Bronchial epithelial cell (primary cell): ENCODE data around the gene TMEM255A. TPM values are rescaled to one million over a fixed set of nuclear protein-coding genes. Genes with fewer than 3 reads are reported as not detected.
A peak's percentile ranks its signal among the peaks of the same experiment; 100 is the strongest.

ENCODE experiments used
- DNase-seq: peaks from one replicate; pipeline ENCODE4 v3.0.0-alpha.2; 2010; ENCODE audit warnings: low read depth
- FAIRE-seq: peaks from 2 replicates; lab custom pipeline; 2011; peaks lifted over from hg19 to GRCh38; lab: Jason Lieb, UNC
- H3K27me3 ChIP-seq: 2 replicates; pipeline ENCODE4 v1.5.1; 2011; ENCODE audit warnings: low read length; ENCODE audit not compliant: control insufficient read depth, insufficient read depth
- H3K36me3 ChIP-seq: 2 replicates; pipeline ENCODE4 v1.5.1; 2011; ENCODE audit warnings: low read length; ENCODE audit not compliant: control insufficient read depth, insufficient read depth
- H3K4me3 ChIP-seq: 2 replicates; pipeline ENCODE4 v1.5.1; 2011; ENCODE audit warnings: mild to moderate bottlenecking, low read depth, low read length, control low read depth
- CTCF ChIP-seq: IDR thresholded peaks from 2 replicates; pipeline ENCODE4 v1.5.1; 2011; ENCODE audit warnings: mild to moderate bottlenecking, moderate library complexity, low read length, control low read depth, inconsistent platforms; ENCODE audit not compliant: insufficient read depth, severe bottlenecking
- total RNA-seq: library from RNA; depleted of rRNA; stranded (reverse); fragments of >200 nt; gene quantifications from 2 replicates; pipeline ENCODE4 v1.2.1, GENCODE V29; 2014

TMEM255A gene
- total RNA-seq, 1 donor from 2014 or later: not detected

- Histone ChIP-seq H3K27me3 (no peaks in the 10 kb centered on the region), H3K36me3 (no peaks in the 10 kb centered on the region), H3K4me3 (no peak overlapping the region)
- no peak for TF ChIP-seq CTCF
- DNase-seq (no peak), FAIRE-seq (no peak)
These were observed 10.4 kb upstream of the TMEM255A start for GRCh38 chrX:120321520-120322281.

GRCh38 chrX:120318411-120318810 is 7.2 kb upstream of the TMEM255A start:
- H3K36me3 ChIP-seq: no peaks in the 10 kb centered on the region
- H3K4me3 ChIP-seq: no peak overlapping the region
- FAIRE-seq (no peak), DNase-seq (no peak)
- H3K27me3 ChIP-seq: no peaks in the 10 kb centered on the region
- no peak for TF ChIP-seq CTCF

GRCh38 chrX:120316587-120317283 is 5.5 kb upstream of the TMEM255A start:
- no peak for FAIRE-seq
- no peak for TF ChIP-seq CTCF
- Histone ChIP-seq H3K36me3 (no peaks in the 10 kb centered on the region), H3K4me3 (no peak overlapping the region), H3K27me3 (no peaks in the 10 kb centered on the region)
- peak; percentile 87 for DNase-seq

GRCh38 chrX:120315776-120316175 is 4.5 kb upstream of the TMEM255A start:
- Histone ChIP-seq H3K36me3 (no peaks in the 10 kb centered on the region), H3K4me3 (no peak overlapping the region), H3K27me3 (no peaks in the 10 kb centered on the region)
- DNase-seq (peak; percentile 52), FAIRE-seq (peak; percentile 7)
- TF ChIP-seq CTCF: no peak

- Histone ChIP-seq H3K27me3 (no peaks in the 10 kb centered on the region), H3K36me3 (no peaks in the 10 kb centered on the region), H3K4me3 (no peak overlapping the region)
- no peak for TF ChIP-seq CTCF
- FAIRE-seq (no peak), DNase-seq (no peak)
These were observed 434 bp upstream of the TMEM255A start for GRCh38 chrX:120311727-120312063.
